HG03439 (cell line): Measurements from ENCODE around the gene CCDC91.

Source experiments
- ATAC-seq: cut with Tn5 transposase; IDR thresholded peaks from one replicate; pipeline ENCODE4 v1.9.1; 2021; ENCODE audit warnings: mild to moderate bottlenecking, moderate library complexity; ENCODE audit not compliant: unreplicated experiment

Gene CCDC91

DNA sequence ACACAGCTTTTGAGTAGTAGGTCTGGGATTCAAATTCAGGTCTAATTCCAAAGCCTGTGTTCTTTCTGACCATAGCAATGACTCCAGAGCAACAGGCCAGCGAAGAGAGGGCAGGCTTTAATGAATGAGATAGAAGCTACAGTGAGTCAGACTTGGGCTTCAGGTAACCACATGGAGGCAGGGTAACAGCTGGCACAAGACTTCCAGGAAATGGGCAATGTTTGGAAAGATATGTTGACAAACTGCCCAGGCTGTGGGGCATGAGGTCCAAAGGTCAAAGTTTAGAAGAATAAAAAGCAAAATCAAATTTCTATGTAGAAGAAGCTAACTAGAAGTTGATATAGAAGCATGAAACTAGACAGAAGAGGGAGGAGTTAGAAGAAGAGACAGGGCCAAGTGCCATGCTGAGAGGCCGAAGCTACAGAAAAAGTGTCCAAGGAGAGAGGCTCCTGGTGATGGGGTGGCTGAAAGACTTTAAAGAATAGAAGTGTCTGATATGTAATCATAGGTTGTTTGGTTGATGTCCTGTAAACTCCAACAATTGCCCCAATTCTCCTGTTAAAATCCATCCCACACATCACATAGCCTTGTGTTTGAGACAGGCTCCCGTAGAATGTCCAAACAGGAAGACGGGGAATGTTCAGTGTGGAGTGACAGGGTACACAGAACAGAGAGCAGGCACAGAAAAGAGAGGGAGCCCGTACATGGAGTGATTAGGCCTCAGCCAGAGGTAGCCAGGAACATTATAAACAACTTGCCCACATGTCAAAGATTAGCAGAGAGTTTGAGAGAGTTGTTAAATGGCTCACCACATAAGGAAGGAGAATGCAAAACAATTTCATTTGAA lies 384.7 kb downstream of the CCDC91 start:
- ATAC-seq: no peak

- no peak for ATAC-seq
These were observed 385.4 kb downstream of the CCDC91 start for GRCh38 chr12:28575593-28576205.

- ATAC-seq: no peak
These were observed 388.1 kb downstream of the CCDC91 start for GRCh38 chr12:28578361-28578760.

DNA sequence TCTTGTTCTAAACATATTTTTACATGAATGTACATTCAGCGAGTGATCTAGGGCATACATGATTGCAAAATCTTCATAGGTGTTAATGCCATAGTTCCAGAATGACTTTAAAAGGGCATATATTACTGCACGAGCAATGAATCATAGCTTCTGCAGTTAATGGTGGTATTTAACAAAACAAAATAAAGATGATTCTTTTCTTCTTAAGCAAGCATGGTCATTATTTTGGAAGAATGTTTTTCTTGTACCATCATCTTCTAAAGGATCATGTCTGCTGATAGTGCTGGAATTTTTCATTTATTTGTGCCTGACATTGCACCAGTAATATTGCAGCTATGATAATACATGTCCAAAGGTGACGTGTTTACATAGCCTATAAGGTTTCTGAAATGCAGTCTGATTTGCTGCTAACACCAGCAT lies 388.6 kb downstream of the CCDC91 start:
- ATAC-seq: no peak

DNA sequence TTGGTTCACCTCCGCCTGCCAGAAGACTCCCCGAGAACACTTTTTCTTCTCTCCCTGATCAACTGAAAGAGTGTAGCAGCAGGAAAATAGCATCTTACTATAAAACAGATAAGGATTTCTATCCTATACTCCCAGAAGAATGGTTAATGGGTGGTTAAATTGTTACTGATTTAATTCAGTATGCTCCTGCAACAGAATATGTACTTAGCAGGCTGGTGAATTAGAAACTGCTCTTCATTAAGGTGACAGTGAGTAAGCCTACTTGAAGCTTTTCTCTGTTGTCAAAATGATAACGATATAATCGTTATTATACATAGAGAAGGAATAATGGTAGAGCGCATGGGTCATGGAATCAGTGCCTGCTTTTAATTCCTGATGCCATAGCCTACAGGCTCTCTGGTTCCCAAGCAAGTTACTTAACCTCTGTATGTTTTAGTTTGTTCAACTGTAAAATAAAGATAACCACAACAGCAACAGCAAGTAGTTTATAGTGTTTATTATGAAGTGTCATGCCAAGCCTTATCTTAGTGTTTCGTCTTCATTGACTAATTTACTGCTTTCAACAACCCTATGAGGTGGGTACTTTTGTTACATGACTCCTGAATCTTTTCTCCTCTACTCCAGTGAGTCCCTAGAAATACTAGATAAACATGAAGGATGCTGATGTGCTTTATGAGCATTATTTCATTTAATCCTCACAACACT lies 392.6 kb downstream of the CCDC91 start:
- ATAC-seq: no peak

GRCh38 chr12:28583701-28584261 lies 393.5 kb downstream of the CCDC91 start:
- no peak for ATAC-seq

- ATAC-seq: no peak
These were observed 394.9 kb downstream of the CCDC91 start for GRCh38 chr12:28585146-28585545.

DNA sequence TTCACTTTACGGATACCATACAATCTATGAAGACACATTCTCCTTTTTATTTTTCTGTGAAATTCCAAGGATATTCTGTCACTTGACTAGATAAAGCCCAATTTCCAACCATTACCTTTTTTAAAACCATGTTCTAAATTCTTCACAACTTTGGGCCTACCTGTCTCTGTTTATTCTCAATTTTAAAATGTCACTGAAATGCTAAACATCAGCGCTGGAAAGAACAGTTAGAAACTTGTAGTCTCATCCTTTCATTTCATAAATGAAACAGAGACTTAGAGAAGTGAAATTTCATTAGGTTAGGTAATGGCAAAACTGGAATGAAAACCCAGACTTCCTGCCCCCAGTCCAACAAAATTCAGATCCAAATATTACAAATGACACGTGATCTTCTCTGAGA lies 396.2 kb downstream of the CCDC91 start:
- ATAC-seq: no peak

DNA sequence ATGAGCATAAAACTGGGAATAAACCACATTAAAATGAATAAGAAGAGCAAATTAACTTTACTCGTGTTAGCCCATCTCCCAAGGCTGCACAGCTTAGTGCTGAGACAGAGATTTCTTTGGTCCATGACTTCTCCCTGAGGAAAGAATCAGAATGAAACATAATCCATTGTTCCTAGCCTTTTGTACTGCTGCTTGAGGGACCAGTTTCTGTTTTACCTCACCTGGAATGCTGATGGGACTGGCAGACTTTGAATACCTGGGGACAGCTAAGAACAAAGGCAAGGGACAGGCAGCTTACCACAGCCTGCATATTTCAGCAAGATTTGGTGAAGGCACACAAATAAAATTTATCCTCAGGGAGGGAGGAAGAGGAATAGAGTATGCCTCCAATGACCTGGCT lies 401.6 kb downstream of the CCDC91 start:
- ATAC-seq: no peak
